ENCODE measurements around the gene SYT1.

SYT1 gene

GRCh38 chr12:79141776-79142175 lies 277.2 kb downstream of the SYT1 start:
- DNase-seq (ENCODE audit: low spot score in 2 of 2) (no peak), ATAC-seq (replicated peaks; ENCODE audit: extremely low read depth, poor library complexity, severe bottlenecking) (no peak)
- Mint-ChIP-seq H3K4me3 (no peak overlapping the region), H3K4me1 (no peaks in the 10 kb centered on the region), H3K36me3 (ENCODE audit: insufficient read depth) (no peaks in the 10 kb centered on the region), H3K9me3 (peaks cover 17% of the 10 kb centered on the region), H3K27ac (ENCODE audit: low read depth) (no peak overlapping the region), H3K27me3 (no peaks in the 10 kb centered on the region)

DNA sequence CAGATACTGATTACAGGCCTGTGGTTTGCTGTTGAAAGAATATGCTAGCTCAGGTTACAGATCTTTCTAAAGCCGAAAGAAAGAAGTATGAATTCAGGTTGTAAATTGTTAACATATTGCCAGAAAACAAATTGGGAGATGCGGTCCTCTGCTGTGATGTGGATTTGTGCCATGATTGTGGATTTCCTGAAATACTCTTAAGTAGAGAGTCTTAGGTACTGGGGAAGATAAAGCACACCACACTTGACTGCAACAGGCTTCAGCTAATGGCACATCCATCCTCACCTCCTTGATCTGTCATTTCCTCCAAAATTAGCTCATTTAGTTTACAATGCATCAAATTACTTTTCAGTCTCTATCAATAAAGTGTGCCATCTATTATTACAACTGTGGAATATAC lies 279.2 kb downstream of the SYT1 start:
- H3K4me1 Mint-ChIP-seq: no peaks in the 10 kb centered on the region
- no peak overlapping the region for H3K4me3 Mint-ChIP-seq
- H3K27ac Mint-ChIP-seq (ENCODE audit: low read depth): no peak overlapping the region
- H3K9me3 Mint-ChIP-seq: peaks cover 12% of the 10 kb centered on the region
- H3K36me3 Mint-ChIP-seq (ENCODE audit: insufficient read depth): no peaks in the 10 kb centered on the region
- ATAC-seq (replicated peaks; ENCODE audit: extremely low read depth, poor library complexity, severe bottlenecking): no peak
- H3K27me3 Mint-ChIP-seq: no peaks in the 10 kb centered on the region
- DNase-seq (ENCODE audit: low spot score in 2 of 2): no peak

DNA sequence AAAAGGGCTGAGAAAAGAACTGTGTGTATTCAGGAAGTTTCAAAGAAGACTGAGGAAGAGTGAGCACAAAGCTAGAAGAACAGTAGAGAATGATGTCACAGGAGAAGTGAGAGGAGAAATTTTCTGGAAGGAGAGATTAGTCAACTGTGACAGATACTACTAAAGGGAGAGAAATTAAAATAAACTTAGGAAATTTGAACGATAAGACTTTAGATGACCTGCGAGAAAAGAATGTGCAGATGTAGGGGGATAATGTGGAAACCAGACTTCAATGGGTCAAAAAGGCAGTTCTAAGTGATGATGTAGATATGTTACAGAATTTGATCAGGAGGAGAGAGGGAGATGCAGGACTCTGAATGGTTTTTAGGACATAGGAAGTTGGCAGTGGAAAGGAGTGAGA lies 287.4 kb downstream of the SYT1 start:
- DNase-seq (ENCODE audit: low spot score in 2 of 2) (no peak), ATAC-seq (replicated peaks; ENCODE audit: extremely low read depth, poor library complexity, severe bottlenecking) (no peak)
- H3K9me3 Mint-ChIP-seq: peaks cover 16% of the 10 kb centered on the region
- H3K27me3 Mint-ChIP-seq: no peaks in the 10 kb centered on the region
- no peak overlapping the region for H3K27ac Mint-ChIP-seq (ENCODE audit: low read depth)
- no peaks in the 10 kb centered on the region for H3K4me1 Mint-ChIP-seq
- no peaks in the 10 kb centered on the region for H3K36me3 Mint-ChIP-seq (ENCODE audit: insufficient read depth)
- H3K4me3 Mint-ChIP-seq: no peak overlapping the region

GRCh38 chr12:79155683-79156082 lies 291.1 kb downstream of the SYT1 start:
- H3K4me3 Mint-ChIP-seq: no peak overlapping the region
- H3K4me1 Mint-ChIP-seq: no peaks in the 10 kb centered on the region
- H3K27me3 Mint-ChIP-seq: no peaks in the 10 kb centered on the region
- peaks cover 27% of the 10 kb centered on the region for H3K9me3 Mint-ChIP-seq
- no peaks in the 10 kb centered on the region for H3K36me3 Mint-ChIP-seq (ENCODE audit: insufficient read depth)
- ATAC-seq (replicated peaks; ENCODE audit: extremely low read depth, poor library complexity, severe bottlenecking): no peak
- DNase-seq (ENCODE audit: low spot score in 2 of 2): no peak
- H3K27ac Mint-ChIP-seq (ENCODE audit: low read depth): no peak overlapping the region

DNA sequence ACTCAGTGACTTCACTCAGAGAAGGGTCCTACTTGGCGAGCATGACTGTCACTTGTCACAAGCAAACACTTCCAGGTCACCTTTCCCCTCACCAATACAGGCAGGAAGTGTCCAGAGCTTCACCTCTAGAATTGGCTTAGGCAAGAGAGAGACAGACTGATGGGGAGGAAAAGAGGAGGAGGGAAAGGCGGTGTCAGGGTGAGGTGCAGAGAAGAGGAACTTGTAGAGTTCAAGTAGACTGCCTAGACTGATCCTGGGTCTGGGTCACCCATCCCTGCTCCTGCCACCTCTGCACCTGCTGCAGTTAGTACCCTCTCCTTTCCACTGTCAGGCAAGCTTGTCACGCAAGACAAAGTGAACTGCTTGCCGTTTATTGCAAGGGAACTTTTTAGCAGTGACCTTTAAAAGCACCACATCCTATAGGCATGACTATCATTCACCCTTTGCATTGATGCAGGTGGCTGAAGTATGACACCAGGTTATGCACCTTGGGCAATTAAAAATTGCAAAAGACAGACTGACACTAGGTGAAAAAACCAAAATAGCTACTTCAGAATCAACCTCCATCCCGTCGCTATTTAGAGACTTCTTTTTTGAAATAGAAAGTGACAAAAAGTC lies 292.4 kb downstream of the SYT1 start:
- Mint-ChIP-seq H3K4me3 (no peak overlapping the region), H3K27ac (ENCODE audit: low read depth) (no peak overlapping the region), H3K4me1 (no peaks in the 10 kb centered on the region), H3K36me3 (ENCODE audit: insufficient read depth) (no peaks in the 10 kb centered on the region), H3K27me3 (no peaks in the 10 kb centered on the region), H3K9me3 (peaks cover 18% of the 10 kb centered on the region)
- DNase-seq (ENCODE audit: low spot score in 2 of 2): no peak
- ATAC-seq (replicated peaks; ENCODE audit: extremely low read depth, poor library complexity, severe bottlenecking): no peak

- no peaks in the 10 kb centered on the region for H3K27me3 Mint-ChIP-seq
- ATAC-seq (replicated peaks; ENCODE audit: extremely low read depth, poor library complexity, severe bottlenecking) (no peak), DNase-seq (ENCODE audit: low spot score in 2 of 2) (no peak)
- H3K27ac Mint-ChIP-seq (ENCODE audit: low read depth): no peak overlapping the region
- no peak overlapping the region for H3K4me3 Mint-ChIP-seq
- no peaks in the 10 kb centered on the region for H3K4me1 Mint-ChIP-seq
- no peaks in the 10 kb centered on the region for H3K36me3 Mint-ChIP-seq (ENCODE audit: insufficient read depth)
- peaks cover 17% of the 10 kb centered on the region for H3K9me3 Mint-ChIP-seq
These were observed 296.8 kb downstream of the SYT1 start for GRCh38 chr12:79161249-79161934.

DNA sequence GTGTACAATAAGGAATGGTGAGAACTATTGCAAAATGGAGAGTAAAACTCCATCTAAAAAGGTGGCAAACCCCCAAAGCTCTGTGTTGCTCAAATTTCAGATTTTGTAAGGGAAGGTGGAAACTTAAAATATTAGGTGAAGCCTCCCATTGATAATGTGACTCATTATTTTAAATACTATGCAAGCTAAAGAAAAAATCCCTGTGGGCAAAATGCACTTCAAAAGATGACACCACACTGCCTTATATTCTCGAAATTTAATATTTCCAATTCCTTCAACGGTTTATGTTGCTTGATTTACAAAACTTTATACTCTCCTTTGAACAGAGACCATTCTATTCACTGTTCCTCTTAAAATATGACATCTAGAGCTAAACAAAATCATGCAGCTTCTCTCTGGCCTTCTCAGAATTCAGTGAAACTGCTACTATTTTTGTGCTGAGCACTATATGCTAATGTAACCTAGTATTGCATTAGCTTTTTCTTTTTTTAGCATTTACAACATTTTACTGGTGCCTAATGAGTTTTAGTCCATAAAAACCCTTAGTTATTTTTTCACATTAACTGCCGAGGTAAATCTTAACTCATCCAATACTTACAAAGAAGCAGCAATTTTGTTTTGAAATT lies 297.7 kb downstream of the SYT1 start:
- no peak overlapping the region for H3K4me3 Mint-ChIP-seq
- no peak overlapping the region for H3K27ac Mint-ChIP-seq (ENCODE audit: low read depth)
- H3K9me3 Mint-ChIP-seq: peaks cover 17% of the 10 kb centered on the region
- no peak for DNase-seq (ENCODE audit: low spot score in 2 of 2)
- H3K4me1 Mint-ChIP-seq: no peaks in the 10 kb centered on the region
- no peaks in the 10 kb centered on the region for H3K27me3 Mint-ChIP-seq
- H3K36me3 Mint-ChIP-seq (ENCODE audit: insufficient read depth): no peaks in the 10 kb centered on the region
- no peak for ATAC-seq (replicated peaks; ENCODE audit: extremely low read depth, poor library complexity, severe bottlenecking)

DNA sequence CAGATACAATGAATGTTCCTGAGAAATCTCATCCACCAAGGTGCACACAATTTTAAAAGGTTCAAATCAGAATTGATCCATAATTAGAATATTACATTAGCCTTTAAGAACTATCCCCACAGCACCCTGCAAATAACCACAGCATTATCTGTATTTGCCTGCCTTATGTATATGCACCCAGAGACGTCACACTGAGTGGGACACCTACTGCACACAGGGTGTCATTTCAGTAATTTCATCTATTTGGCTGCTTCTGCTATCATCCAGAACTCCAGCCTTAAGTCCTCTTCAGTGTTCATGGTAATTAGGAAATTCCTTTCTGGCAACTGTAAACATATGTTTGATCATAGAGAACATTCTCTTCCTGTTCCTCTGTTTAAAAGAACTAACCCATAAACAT lies 298.4 kb downstream of the SYT1 start:
- Mint-ChIP-seq H3K27ac (ENCODE audit: low read depth) (no peak overlapping the region), H3K4me1 (no peaks in the 10 kb centered on the region), H3K4me3 (no peak overlapping the region), H3K27me3 (no peaks in the 10 kb centered on the region), H3K9me3 (peaks cover 17% of the 10 kb centered on the region), H3K36me3 (ENCODE audit: insufficient read depth) (no peaks in the 10 kb centered on the region)
- no peak for ATAC-seq (replicated peaks; ENCODE audit: extremely low read depth, poor library complexity, severe bottlenecking)
- DNase-seq (ENCODE audit: low spot score in 2 of 2): no peak

DNA sequence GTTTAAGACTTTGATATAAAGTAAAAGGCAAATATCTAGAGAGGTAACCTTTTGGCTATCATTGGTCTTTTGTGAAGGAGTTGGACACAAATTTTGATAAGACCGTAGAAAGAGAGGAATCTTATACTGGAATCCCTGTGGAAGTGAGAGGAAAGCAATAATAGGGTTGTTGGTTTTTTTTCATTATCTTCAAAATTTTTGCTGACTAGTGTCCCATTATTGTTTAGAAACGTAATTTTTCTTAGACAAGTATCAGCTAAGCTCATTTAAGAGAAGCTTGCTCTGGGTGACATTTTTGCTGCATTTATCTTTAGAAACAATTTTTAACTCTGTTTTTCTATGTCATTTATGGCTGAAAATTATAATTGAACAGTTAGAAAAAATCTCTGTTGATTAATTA lies 300.3 kb downstream of the SYT1 start:
- Mint-ChIP-seq H3K4me1 (no peaks in the 10 kb centered on the region), H3K27me3 (no peaks in the 10 kb centered on the region), H3K36me3 (ENCODE audit: insufficient read depth) (no peaks in the 10 kb centered on the region), H3K4me3 (no peak overlapping the region), H3K27ac (ENCODE audit: low read depth) (no peak overlapping the region), H3K9me3 (peaks cover 12% of the 10 kb centered on the region)
- ATAC-seq (replicated peaks; ENCODE audit: extremely low read depth, poor library complexity, severe bottlenecking): no peak
- DNase-seq (ENCODE audit: low spot score in 2 of 2): no peak

DNA sequence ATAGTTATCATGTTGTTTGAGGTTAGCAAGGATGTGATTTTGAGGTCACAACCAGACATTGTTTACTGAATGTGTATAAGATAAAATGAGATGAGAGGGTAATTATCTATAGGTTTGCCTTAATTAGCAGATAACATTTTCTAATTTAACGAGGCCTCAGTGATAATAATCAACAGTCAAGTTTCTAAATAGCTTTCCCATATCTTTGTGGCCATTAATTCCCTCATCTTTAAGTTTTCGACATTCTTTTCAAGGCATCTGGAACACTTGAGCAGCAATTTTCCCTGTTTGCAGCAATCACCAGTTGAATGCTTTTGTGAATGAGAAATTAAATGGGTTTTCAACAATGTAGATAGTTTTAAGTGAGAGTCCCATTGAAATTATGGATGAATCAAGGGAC lies 304.1 kb downstream of the SYT1 start:
- no peak for DNase-seq (ENCODE audit: low spot score in 2 of 2)
- peaks cover 21% of the 10 kb centered on the region for H3K9me3 Mint-ChIP-seq
- H3K36me3 Mint-ChIP-seq (ENCODE audit: insufficient read depth): no peaks in the 10 kb centered on the region
- H3K4me1 Mint-ChIP-seq: no peaks in the 10 kb centered on the region
- H3K27ac Mint-ChIP-seq (ENCODE audit: low read depth): no peak overlapping the region
- no peak overlapping the region for H3K4me3 Mint-ChIP-seq
- ATAC-seq (replicated peaks; ENCODE audit: extremely low read depth, poor library complexity, severe bottlenecking): no peak
- no peaks in the 10 kb centered on the region for H3K27me3 Mint-ChIP-seq

- no peak for DNase-seq (ENCODE audit: low spot score in 2 of 2)
- H3K9me3 Mint-ChIP-seq: peaks cover 21% of the 10 kb centered on the region
- ATAC-seq (replicated peaks; ENCODE audit: extremely low read depth, poor library complexity, severe bottlenecking): no peak
- no peaks in the 10 kb centered on the region for H3K27me3 Mint-ChIP-seq
- H3K27ac Mint-ChIP-seq (ENCODE audit: low read depth): no peak overlapping the region
- no peaks in the 10 kb centered on the region for H3K4me1 Mint-ChIP-seq
- no peak overlapping the region for H3K4me3 Mint-ChIP-seq
- no peaks in the 10 kb centered on the region for H3K36me3 Mint-ChIP-seq (ENCODE audit: insufficient read depth)
These were observed 310.1 kb downstream of the SYT1 start for GRCh38 chr12:79174626-79175025.

DNA sequence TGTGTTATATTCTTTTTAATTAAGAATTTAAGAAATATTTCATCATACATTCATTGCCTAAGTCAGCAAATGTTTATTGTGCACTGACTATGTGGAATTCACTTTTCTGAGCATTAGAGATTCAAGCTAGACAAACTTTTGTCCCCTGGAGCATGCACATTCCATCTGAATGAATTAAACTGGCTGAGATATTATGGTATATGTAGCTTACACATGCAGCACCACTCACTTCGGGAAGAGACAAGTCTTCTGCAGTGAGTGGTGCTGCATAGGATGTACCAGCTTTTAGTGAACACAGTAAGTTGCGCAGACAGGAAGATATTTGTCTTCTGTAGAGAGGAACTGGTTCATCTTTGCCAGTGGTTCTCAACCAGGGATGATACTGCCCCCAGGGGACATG lies 318.4 kb downstream of the SYT1 start:
- DNase-seq (ENCODE audit: low spot score in 2 of 2) (no peak), ATAC-seq (replicated peaks; ENCODE audit: extremely low read depth, poor library complexity, severe bottlenecking) (no peak)
- H3K9me3 Mint-ChIP-seq: peaks cover 10% of the 10 kb centered on the region
- H3K27ac Mint-ChIP-seq (ENCODE audit: low read depth): no peak overlapping the region
- no peak overlapping the region for H3K4me3 Mint-ChIP-seq
- H3K27me3 Mint-ChIP-seq: no peaks in the 10 kb centered on the region
- no peaks in the 10 kb centered on the region for H3K36me3 Mint-ChIP-seq (ENCODE audit: insufficient read depth)
- no peaks in the 10 kb centered on the region for H3K4me1 Mint-ChIP-seq

DNA sequence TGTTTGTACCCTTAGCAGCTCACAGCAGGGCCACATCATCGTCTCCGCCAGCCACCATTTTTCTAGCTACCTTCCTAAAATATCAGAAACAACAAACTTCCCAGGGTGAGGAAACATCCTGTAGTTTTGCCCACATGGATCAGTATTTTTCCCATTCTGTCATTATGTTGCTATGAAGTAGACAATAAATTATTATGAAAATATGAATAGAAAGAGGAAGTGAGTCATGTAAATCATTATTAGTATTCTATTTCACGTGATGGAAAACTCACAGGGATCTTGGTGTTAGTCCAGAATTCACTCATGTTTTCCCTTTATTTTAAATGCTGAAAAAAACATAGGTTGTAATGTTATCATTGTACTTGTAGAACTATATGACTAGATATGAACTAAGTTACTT lies 319.4 kb downstream of the SYT1 start:
- Mint-ChIP-seq H3K4me1 (no peaks in the 10 kb centered on the region), H3K36me3 (ENCODE audit: insufficient read depth) (no peaks in the 10 kb centered on the region), H3K9me3 (peaks cover 10% of the 10 kb centered on the region), H3K4me3 (no peak overlapping the region), H3K27ac (ENCODE audit: low read depth) (no peak overlapping the region), H3K27me3 (no peaks in the 10 kb centered on the region)
- no peak for DNase-seq (ENCODE audit: low spot score in 2 of 2)
- ATAC-seq (replicated peaks; ENCODE audit: extremely low read depth, poor library complexity, severe bottlenecking): no peak

Data from central memory CD8-positive, alpha-beta T cell (primary cell).